HG03460 (cell line): ENCODE results near the gene SLAMF1.
"Not testable (repeated sequence)": the region's sequence is repeated elsewhere in the genome, so short reads cannot be mapped to it uniquely, and the experiment has no call there.

Source experiments
- ATAC-seq: cut with Tn5 transposase; IDR thresholded peaks from one replicate; pipeline ENCODE4 v1.9.1; 2021; ENCODE audit not compliant: unreplicated experiment

Gene SLAMF1

DNA sequence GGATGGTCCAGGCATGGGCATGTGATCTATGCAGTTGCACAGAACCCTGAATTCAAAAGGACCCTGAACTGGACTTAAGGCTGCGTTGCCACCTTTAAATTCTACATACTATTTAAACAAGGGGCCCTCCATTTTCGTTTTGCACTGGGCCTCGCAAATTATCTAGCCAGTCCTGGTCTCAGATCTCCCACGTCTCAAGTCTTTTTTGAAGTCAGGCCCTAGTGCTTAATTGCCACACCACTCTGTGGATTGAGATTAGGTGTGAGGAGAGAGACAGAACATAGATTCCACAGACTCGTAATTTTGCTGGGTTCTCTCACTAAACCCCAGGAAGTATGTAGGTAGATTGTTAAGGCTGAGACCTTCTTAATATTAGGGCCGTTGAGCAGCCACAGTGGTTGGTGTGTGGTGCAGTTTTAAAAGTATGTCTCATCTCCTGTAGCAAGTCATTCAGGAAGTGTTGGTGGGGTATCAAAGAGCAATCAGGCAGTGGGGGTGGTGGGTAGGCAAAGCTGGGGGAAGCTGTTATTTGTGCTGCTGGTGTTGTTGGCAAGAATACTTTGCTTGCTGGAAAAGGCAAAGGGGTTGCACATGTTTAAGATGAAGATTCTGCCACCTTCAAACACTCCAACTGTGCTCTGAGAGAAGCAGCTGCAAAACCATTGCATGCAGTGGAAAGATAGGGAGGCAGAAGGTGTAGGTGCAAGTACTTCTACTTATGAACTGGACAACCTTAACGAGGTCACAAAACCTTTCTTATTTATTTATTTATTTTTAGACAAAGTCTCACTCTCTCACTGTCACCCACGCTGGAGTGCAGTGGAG lies 78.8 kb downstream of the SLAMF1 start:
- ATAC-seq = no peak

- ATAC-seq = no peak
Observed at GRCh38 chr1:160567341-160567740, 79.5 kb downstream of the SLAMF1 start.

DNA sequence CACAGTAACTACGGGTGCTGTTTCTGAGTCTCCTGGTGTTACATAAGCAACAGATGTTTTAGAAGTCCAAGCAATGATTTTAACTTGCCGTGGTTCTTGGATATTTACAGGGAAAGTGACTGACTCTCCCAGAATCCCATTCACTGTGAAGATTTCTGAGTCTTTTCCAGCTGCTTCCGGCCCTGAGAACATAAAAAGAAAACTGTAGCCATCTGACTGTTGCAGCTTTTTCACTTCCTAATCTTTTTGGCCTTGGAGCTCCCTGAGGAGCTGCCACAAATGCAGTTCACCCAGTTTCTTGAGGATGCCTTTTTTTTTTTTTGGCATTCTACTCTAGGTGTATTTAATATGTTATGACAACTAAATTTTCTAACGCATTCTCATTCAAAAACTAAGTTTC lies 81.3 kb downstream of the SLAMF1 start:
- ATAC-seq = no peak

GRCh38 chr1:160563230-160563629 lies 83.6 kb downstream of the SLAMF1 start:
- not testable (repeated sequence) for ATAC-seq

GRCh38 chr1:160562745-160563144 lies 84.1 kb downstream of the SLAMF1 start:
- not testable (repeated sequence) for ATAC-seq

DNA sequence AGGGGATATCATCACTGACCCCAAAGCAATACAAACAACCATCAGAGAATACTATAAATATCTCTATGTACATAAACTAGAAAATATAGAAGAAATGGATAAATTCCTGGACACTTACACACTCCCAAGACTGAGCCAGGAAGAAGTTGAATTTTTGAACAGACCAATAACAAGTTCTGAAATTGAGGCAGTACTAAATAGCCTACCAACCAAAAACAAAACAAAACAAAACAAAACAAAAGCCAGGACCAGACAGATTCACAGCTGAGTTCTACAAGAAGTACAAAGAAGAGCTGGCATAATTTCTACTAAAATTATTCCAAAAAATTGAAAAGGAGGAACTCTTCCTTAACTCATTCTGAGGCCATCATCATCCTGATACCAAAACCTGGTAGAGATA lies 86.0 kb downstream of the SLAMF1 start:
- no peak for ATAC-seq

- ATAC-seq = no peak
Observed at GRCh38 chr1:160560045-160560705, 86.7 kb downstream of the SLAMF1 start.

DNA sequence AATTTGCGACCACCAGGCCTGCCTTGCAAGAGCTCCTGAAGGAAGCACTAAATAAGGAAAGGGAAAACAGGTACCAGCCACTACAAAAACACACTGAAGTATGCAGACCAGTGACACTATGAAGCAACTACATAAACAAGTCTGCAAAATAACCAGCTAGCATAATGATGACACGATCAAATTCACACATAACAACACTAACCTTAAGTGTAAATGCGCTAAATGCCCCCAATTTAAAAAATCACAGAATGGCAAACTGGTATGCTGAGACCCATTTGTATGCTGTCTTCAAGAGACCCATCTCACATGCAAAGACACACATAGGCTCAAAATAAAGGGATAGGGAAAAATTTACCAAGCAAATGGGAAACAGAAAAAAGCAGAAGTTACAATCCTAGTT lies 87.4 kb downstream of the SLAMF1 start:
- not testable (repeated sequence) for ATAC-seq

DNA sequence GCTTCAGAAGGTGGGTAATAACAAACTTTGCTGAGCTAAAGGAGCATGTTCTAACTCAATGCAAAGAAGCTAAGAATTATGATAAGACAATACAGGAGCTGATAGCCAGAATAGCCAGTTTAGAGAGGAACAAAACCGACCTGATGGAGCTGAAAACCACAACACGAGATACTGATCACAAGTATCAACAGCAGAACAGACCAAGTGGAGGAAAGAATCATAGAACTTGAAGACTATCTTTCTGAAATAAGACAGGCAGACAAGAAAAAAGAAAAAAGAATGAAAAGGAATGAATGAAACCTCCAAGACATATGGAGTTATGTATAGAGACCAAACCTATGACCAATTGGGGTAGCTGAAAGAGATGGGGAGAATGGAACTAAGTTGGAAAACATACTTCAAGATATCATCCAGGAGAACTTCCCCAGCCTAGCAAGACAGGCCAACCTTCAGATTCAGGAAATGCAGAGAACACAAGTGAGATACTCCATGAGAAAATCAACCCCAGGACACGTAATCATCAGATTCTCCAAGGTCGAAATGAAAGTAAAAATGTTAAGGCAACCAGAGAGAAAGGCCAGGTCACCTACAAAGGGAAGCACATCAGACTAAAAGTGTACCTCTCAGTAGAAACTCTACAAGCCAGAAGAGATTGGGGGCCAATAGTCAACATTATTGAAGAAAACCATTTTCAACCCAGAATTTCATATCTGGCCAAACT lies 88.0 kb downstream of the SLAMF1 start:
- ATAC-seq = no peak
